ENCODE measurements around the gene SLCO2B1. TPM values are rescaled to one million over a fixed set of nuclear protein-coding genes. Genes with fewer than 3 reads are reported as not detected.

The SLCO2B1 gene
- total RNA-seq, 4 donors from 2014 or later: 50.4 to 160 (median 66.3) TPM

- Histone ChIP-seq H3K9me3 (no peaks in the 10 kb centered on the region), H3K27me3 (no peaks in the 10 kb centered on the region), H3K27ac (peak overlapping the region in 3 of 4 donors; percentile 25 to 70 (median 64)), H3K4me1 (peaks cover 0 to 25% (median 2%) of the 10 kb centered on the region in 4 donors), H3K4me3 (peak overlapping the region; percentile 11 to 45 (median 33)), H3K36me3 (no peaks in the 10 kb centered on the region)
- WGBS, 2 donors: 54 to 71% methylated on average over 4 to 5 of the region's 5 CpGs
- no peak for TF ChIP-seq CTCF (IDR thresholded peaks at IDR 0.05)
- no peak for TF ChIP-seq EP300 (IDR thresholded peaks at IDR 0.05)
- no peak for TF ChIP-seq POLR2A (IDR thresholded peaks at IDR 0.05)
- no peak for DNase-seq (ENCODE audit: low spot score in 2 of 2)
Measured at GRCh38 chr11:75152651-75153427, 1.9 kb downstream of the SLCO2B1 start.

DNA sequence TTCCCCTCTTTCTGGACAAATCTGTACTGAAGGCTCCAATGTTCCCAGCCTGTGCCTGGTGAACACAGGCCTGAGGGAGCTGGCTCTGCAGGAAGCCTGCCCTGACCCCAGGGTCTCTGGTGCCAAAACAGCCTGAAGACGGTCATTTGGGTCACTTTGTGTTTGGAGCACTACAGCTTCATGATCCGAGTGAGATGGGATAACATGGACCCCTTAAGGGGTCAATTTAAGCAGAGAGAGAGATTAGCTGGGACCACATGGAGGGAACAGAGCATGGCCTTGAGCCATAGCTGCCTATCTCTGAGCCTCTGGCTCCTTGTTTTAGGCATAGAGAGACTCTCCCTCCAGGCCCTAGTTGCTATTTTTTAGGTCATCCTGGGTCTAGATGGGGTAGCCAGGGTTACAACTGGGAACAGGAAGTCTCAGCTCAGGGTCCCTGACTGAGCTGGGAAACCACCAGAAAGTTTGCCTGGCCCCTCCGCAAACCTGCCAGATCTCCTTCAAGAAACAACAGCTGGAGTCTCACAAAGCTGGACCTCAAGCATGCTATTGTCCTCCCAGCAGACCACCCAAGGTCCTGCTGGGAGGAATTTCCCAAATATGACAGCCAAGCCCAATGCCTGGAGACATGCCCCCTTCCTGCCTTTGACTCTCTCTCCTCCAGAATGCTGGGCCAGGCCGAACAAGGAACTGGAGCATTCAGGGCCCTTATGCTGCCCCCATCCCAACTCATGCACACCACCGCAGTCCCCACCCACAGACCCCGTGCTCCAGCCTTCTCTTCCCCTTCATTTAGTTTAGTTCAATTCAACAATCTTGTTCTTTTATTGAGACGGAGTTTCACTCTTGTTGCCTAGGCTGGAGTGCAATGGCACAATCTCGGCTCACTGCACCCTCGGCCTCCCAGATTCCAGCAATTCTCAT lies 4.0 kb downstream of the SLCO2B1 start:
- DNase-seq (ENCODE audit: low spot score in 2 of 2): no peak
- Histone ChIP-seq H3K4me1 (peaks cover 0 to 33% (median 0%) of the 10 kb centered on the region in 4 donors), H3K36me3 (no peaks in the 10 kb centered on the region), H3K27me3 (no peaks in the 10 kb centered on the region), H3K4me3 (peak overlapping the region in 2 of 4 donors; percentile 19 to 45), H3K27ac (peak overlapping the region in 3 of 4 donors; percentile 42 to 50 (median 45)), H3K9me3 (no peaks in the 10 kb centered on the region)
- WGBS, 2 donors: 68 to 69% methylated on average over 8 to 9 of the region's 9 CpGs
- no peak for TF ChIP-seq EP300 (IDR thresholded peaks at IDR 0.05)
- no peak for TF ChIP-seq CTCF (IDR thresholded peaks at IDR 0.05)
- no peak for TF ChIP-seq POLR2A (IDR thresholded peaks at IDR 0.05)

DNA sequence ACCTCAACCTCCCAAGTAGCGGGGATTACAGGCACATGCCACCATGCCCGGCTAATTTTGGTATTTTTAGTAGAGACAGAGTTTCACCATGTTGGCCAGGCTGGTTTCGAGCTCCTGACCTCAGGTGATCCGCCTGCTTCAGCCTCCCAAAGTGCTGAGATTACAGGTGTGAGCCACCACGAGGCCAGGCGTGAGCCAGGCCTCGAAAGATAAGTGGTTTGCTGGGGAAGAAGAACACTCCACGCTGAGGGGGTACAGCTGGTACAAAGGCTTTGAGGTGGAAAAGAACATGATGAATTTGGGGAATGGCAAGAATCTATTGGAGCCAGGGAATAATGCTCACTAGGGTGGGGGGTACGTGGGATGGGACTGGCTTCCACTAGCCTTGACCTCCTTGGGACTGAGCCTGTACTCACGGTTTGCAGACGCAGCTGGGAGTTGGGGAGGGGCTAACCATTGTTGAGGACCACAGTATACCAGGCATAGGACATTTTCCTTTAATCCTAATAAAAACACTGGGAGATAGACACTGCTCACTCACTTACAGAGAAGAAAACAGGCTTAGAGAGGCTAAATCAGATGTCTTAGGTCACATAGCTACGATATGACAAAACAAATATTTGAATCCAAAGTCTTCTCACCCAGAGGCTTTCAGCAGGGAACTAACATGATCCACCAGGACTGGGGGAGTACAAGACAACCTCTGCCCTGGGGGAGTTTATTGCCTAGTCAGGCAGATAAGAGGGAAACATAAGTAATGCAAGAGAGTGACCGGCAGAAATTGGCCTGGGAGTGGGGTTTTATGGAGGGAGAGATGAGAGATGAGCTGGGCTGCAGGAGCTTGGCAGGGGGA lies 4.9 kb downstream of the SLCO2B1 start:
- no peaks in the 10 kb centered on the region for H3K36me3 ChIP-seq
- no peak for TF ChIP-seq EP300 (IDR thresholded peaks at IDR 0.05)
- TF ChIP-seq CTCF (IDR thresholded peaks at IDR 0.05): no peak
- TF ChIP-seq POLR2A (IDR thresholded peaks at IDR 0.05): no peak
- no peak for DNase-seq (ENCODE audit: low spot score in 2 of 2)
- H3K27ac ChIP-seq: peak overlapping the region in 3 of 4 donors; percentile 9 to 45 (median 28)
- no peaks in the 10 kb centered on the region for H3K9me3 ChIP-seq
- WGBS, 2 donors: 64 to 75% methylated on average over 13 of the region's 13 CpGs
- H3K4me3 ChIP-seq: peak overlapping the region in 2 of 4 donors; percentile 19 to 45
- peaks cover 0 to 33% (median 0%) of the 10 kb centered on the region in 4 donors for H3K4me1 ChIP-seq
- H3K27me3 ChIP-seq: no peaks in the 10 kb centered on the region

- Histone ChIP-seq H3K27ac (peak overlapping the region in 2 of 4 donors; percentile 22 to 39), H3K4me1 (peaks cover 0 to 30% (median 0%) of the 10 kb centered on the region in 4 donors), H3K27me3 (no peaks in the 10 kb centered on the region), H3K36me3 (no peaks in the 10 kb centered on the region), H3K4me3 (no peak overlapping the region), H3K9me3 (no peaks in the 10 kb centered on the region)
- TF ChIP-seq POLR2A (IDR thresholded peaks at IDR 0.05) (no peak), EP300 (IDR thresholded peaks at IDR 0.05) (no peak), CTCF (IDR thresholded peaks at IDR 0.05) (no peak)
- no peak for DNase-seq (ENCODE audit: low spot score in 2 of 2)
Measured at GRCh38 chr11:75158241-75158640, 7.3 kb downstream of the SLCO2B1 start.

Data from tibial nerve (tissue), 4 donors.